Gastrocnemius medialis (tissue), 4 donors: ENCODE results near the gene GAS7. TPM values are rescaled to one million over a fixed set of nuclear protein-coding genes. Genes with fewer than 3 reads are reported as not detected.
"Not testable (repeated sequence)": the region's sequence is repeated elsewhere in the genome, so short reads cannot be mapped to it uniquely, and the experiment has no call there.

ENCODE experiments used
- ATAC-seq, 2 donors: fragments of 150-250 bp; one replicate each; pipeline ENCODE4 v1.9.1; 2016
- DNase-seq, 2 donors: peaks; one replicate each; pipeline ENCODE4 v3.0.0-alpha.2; 2019
- H3K27ac ChIP-seq, 4 donors: fragments of 200-600 bp; sonication (generic); 1 replicate in 1 of 4; 2 replicates in 3 of 4; pipeline ENCODE4 v1.5.1; 2016 to 2018; ENCODE audit warnings: mild to moderate bottlenecking in 2 of 4, moderate library complexity in 1 of 4
- H3K27me3 ChIP-seq, 3 donors: fragments of 200-600 bp; sonication (generic) in 2 of 3; 1 replicate in 1 of 3; 2 replicates in 2 of 3; pipeline versions ENCODE4 v1.5.1 to v1.6.0; 2016 to 2019; ENCODE audit warnings: mild to moderate bottlenecking in 1 of 3, moderate library complexity in 1 of 3
- H3K36me3 ChIP-seq, 2 donors: fragments of 200-600 bp; sonication (generic) in 1 of 2; one replicate each; pipeline ENCODE4 v1.5.1; 2017 to 2018
- H3K4me1 ChIP-seq, 2 donors: fragments of 200-600 bp; sonication (generic) in 1 of 2; one replicate each; pipeline ENCODE4 v1.5.1; 2016 to 2017; ENCODE audit warnings: mild to moderate bottlenecking in 2 of 2
- H3K4me3 ChIP-seq, 4 donors: fragments of 200-600 bp; sonication (generic) in 3 of 4; 1 replicate in 1 of 4; 2 replicates in 3 of 4; pipeline ENCODE4 v1.5.1; 2016 to 2019; ENCODE audit warnings: mild to moderate bottlenecking in 2 of 4
- H3K9me3 ChIP-seq, 3 donors: fragments of 200-600 bp; sonication (generic) in 2 of 3; 1 replicate in 1 of 3; 2 replicates in 2 of 3; pipeline ENCODE4 v1.5.1; 2016 to 2019
- POLR2A ChIP-seq, 2 donors: fragments of 450-650 bp; IDR thresholded peaks; one replicate each; pipeline ENCODE4 v1.6.1; 2017; ENCODE audit warnings: antibody characterized with exemption in 2 of 2, mild to moderate bottlenecking in 2 of 2, moderate library complexity in 2 of 2
- in situ Hi-C, 4 donors: fragments of 200-750 bp; cut with MboI; loops; one replicate each; pipeline versions ENCODE4 v1.15.0 to v1.8.0; 2017; ENCODE audit warnings: low sequenced_read_pairs in 4 of 4
- intact Hi-C: fragments of 100-400 bp; cut with DNase I; formaldehyde crosslinking; loops from one replicate; pipeline ENCODE4 v1.15.1; 2023; ENCODE audit warnings: low total_unique reads
- total RNA-seq, 4 donors: library from RNA; depleted of rRNA; stranded (reverse); fragments of >200 nt; gene quantifications; one replicate each; pipeline versions ENCODE4 v1.1.0 to v1.2.3, GENCODE V29; 2016
- TF ChIP-seq, protein P1 (sequence below), 5 experiments: fragments of 450-650 bp in 3 of 5; fragments of 200-600 bp in 2 of 5; sonication (generic) in 2 of 5; IDR thresholded peaks in 4 of 5; conservative IDR thresholded peaks in 1 of 5; 1 replicate in 4 of 5; 2 replicates in 1 of 5; pipeline ENCODE4 v1.5.1; 2016 to 2019; ENCODE audit warnings: antibody characterized with exemption in 5 of 5, mild to moderate bottlenecking in 3 of 5, moderate library complexity in 3 of 5

Gene GAS7
- total RNA-seq, 4 donors from 2014 or later: 5.8 to 7.1 (median 6.1) TPM

DNA sequence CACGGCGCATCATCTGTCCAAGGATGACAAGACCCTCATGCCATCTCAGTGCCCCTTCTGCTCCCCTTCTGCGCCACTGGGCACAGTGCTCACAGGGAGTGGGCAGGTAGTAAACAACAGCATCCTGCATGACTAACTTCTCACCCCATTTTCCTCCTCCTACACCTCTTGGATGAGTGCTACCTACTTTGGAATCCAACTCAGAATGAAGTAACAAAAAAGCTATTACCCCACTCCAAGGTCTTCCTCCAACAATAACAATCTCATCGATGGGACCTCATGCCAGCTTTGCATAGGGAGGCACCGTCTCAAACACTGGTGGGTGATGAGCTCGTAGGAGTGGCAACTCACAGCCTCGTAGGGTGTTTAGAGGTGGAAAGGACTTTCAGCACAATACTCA is 194.7 kb downstream of the GAS7 start:
- intact Hi-C loops: no loop called here
- DNase-seq (no peak), ATAC-seq (no peak)
- no peak overlapping the region for H3K4me3 ChIP-seq
- no peaks in the 10 kb centered on the region for H3K27me3 ChIP-seq
- H3K36me3 ChIP-seq: no peaks in the 10 kb centered on the region
- H3K27ac ChIP-seq: no peak overlapping the region
- no peak for TF ChIP-seq POLR2A (IDR thresholded peaks at IDR 0.05)
- H3K4me1 ChIP-seq: no peaks in the 10 kb centered on the region
- in situ Hi-C loops: no loop called here
- H3K9me3 ChIP-seq: no peaks in the 10 kb centered on the region

DNA sequence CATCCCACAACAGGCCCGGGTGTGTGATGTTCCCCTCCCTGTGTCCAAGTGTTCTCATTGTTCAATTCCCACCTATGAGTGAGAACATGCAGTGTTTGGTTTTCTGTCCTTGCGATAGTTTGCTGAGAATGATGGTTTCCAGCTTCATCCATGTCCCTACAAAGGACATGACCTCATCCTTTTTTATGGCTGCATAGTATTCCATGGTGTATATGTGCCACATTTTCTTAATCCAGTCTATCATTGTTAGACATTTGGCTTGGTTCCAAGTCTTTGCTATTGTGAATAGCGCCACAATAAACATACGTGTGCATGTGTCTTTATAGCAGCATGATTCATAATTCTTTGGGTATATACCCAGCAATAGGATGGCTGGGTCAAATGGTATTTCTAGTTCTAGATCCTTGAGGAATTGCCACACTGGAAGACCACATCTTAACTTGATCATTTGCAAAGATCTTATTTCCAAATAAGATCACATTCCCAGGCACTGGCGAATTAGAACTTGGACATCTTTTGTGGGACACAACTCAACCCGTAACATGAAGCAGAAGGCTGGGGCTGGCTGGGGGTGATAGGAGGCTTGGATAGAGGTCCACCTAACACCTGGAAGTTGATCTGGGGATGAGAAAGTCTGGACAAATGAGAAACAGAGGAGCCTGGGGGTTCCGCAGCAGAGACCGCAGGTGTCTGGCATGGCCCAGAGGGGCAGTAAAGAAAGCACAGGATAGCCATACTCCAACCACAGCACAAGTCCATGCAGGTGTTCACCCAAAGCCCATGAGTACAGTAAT is 195.6 kb downstream of the GAS7 start:
- ATAC-seq, H3K36me3 ChIP-seq, H3K4me3 ChIP-seq, in situ Hi-C loops, H3K4me1 ChIP-seq, H3K27ac ChIP-seq, intact Hi-C loops, H3K9me3 ChIP-seq, DNase-seq, H3K27me3 ChIP-seq: not testable (repeated sequence)

DNA sequence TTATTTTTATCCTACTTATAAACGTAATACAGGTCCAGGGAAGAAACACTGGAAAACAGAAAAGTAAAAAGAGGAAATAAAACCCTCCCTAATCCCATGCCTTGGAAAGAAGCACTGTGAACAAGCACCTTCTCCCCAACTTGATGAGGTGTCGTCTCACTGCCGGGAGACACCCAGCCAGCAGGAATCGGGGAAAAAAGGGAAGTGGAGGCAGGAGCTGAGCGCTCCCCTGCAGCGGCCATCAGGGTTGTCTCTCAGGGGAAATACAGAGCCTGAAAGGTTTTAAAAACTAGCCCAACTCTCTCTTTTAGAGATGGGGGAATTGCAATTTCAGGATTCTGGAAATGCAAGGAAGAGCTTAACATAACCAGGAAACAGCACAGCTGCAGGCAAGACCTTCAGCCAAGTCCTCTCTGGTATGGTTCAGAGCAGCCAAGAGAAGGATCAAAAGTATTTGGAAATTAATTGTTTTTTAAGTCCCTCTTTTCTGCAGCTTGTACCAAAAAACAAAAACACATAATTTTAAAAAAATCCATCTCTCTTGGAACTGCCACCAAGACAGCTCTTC is 197.0 kb downstream of the GAS7 start:
- TF ChIP-seq, protein P1, sequence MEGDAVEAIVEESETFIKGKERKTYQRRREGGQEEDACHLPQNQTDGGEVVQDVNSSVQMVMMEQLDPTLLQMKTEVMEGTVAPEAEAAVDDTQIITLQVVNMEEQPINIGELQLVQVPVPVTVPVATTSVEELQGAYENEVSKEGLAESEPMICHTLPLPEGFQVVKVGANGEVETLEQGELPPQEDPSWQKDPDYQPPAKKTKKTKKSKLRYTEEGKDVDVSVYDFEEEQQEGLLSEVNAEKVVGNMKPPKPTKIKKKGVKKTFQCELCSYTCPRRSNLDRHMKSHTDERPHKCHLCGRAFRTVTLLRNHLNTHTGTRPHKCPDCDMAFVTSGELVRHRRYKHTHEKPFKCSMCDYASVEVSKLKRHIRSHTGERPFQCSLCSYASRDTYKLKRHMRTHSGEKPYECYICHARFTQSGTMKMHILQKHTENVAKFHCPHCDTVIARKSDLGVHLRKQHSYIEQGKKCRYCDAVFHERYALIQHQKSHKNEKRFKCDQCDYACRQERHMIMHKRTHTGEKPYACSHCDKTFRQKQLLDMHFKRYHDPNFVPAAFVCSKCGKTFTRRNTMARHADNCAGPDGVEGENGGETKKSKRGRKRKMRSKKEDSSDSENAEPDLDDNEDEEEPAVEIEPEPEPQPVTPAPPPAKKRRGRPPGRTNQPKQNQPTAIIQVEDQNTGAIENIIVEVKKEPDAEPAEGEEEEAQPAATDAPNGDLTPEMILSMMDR (IDR thresholded peaks at IDR 0.05 in 4 of 5, conservative IDR thresholded peaks at IDR 0.05 in 1 of 5): no peak
- no peak for TF ChIP-seq POLR2A (IDR thresholded peaks at IDR 0.05)
- Histone ChIP-seq H3K4me1 (no peaks in the 10 kb centered on the region), H3K36me3 (no peaks in the 10 kb centered on the region), H3K4me3 (no peak overlapping the region), H3K9me3 (no peaks in the 10 kb centered on the region), H3K27me3 (no peaks in the 10 kb centered on the region), H3K27ac (no peak overlapping the region)
- DNase-seq (no peak), ATAC-seq (peak in 1 of 2 donors; percentile 56)
- intact Hi-C loops (no loop called here), in situ Hi-C loops (no loop called here)

DNA sequence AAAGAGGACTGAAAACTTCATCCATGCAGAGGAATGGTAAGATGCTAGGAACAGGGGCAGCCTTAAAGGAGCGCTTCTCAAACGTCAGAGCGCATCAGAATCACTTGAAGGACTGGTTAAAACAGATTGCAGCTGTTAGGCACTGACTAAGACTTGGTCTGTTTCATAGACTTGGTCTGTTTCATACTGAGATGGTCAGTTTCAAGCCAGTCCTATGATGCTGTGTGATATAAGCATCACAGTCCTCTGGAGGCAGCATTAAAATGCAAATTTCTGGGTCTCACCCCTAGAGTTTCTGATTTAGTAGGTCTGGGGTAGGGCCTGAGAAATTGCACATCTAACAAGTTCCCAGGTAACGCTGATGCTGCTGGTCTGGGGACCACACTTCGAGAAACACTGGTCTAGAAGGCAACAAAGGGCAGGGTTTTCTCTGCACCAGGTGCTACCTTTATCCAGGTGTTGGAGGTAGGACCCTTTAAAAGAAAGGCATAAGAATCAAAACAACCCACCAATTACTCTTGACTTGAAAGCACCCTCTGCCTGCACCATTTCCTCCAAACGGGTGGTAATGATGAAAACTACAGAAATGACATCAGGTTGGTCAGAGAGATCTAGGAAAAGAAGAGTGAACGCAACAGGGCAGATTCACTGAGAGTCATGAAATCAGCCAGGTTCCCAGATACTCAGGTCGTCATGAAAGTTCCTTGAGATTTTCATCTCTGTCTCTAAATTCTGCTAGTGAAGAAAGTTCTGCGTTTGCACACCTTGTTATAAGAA is 198.3 kb downstream of the GAS7 start:
- DNase-seq: no peak
- intact Hi-C loops (no loop called here), in situ Hi-C loops (no loop called here)
- no peaks in the 10 kb centered on the region for H3K9me3 ChIP-seq
- no peaks in the 10 kb centered on the region for H3K27me3 ChIP-seq
- TF ChIP-seq, protein P1 (IDR thresholded peaks at IDR 0.05 in 4 of 5, conservative IDR thresholded peaks at IDR 0.05 in 1 of 5): no peak
- TF ChIP-seq POLR2A (IDR thresholded peaks at IDR 0.05): no peak
- no peak overlapping the region for H3K27ac ChIP-seq
- H3K36me3 ChIP-seq: no peaks in the 10 kb centered on the region
- no peak overlapping the region for H3K4me3 ChIP-seq
- no peak for ATAC-seq
- H3K4me1 ChIP-seq: no peaks in the 10 kb centered on the region

DNA sequence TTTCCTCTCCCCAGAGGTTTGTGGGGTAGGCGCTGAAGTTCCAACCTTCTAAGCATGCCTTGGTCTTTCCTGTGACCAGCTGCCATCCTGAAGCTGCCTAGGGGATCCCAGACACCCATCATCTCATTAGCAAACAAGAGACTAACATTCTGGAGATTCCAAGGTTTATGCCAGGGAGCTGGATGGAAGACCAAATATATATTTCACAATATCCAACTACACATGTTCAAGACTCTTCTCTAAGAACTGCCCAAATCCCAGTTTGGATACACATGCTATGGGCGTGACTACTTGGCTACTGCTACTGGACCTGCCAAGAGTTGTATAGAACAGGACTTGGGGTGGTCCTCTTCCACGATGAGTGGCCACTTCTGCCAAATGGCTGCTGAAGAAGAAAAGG is 200.3 kb downstream of the GAS7 start:
- TF ChIP-seq, protein P1 (IDR thresholded peaks at IDR 0.05 in 4 of 5, conservative IDR thresholded peaks at IDR 0.05 in 1 of 5): no peak
- TF ChIP-seq POLR2A (IDR thresholded peaks at IDR 0.05): no peak
- no peaks in the 10 kb centered on the region for H3K4me1 ChIP-seq
- no peak for DNase-seq
- H3K4me3 ChIP-seq: no peak overlapping the region
- H3K27me3 ChIP-seq: no peaks in the 10 kb centered on the region
- intact Hi-C loops: no loop called here
- ATAC-seq: no peak
- in situ Hi-C loops: no loop called here
- H3K36me3 ChIP-seq: no peaks in the 10 kb centered on the region
- H3K9me3 ChIP-seq: no peaks in the 10 kb centered on the region
- H3K27ac ChIP-seq: no peak overlapping the region
